Measurements from ENCODE around the gene GFRA1. TPM values are rescaled to one million over a fixed set of nuclear protein-coding genes. Genes with fewer than 3 reads are reported as not detected.

Gene GFRA1, protein sequence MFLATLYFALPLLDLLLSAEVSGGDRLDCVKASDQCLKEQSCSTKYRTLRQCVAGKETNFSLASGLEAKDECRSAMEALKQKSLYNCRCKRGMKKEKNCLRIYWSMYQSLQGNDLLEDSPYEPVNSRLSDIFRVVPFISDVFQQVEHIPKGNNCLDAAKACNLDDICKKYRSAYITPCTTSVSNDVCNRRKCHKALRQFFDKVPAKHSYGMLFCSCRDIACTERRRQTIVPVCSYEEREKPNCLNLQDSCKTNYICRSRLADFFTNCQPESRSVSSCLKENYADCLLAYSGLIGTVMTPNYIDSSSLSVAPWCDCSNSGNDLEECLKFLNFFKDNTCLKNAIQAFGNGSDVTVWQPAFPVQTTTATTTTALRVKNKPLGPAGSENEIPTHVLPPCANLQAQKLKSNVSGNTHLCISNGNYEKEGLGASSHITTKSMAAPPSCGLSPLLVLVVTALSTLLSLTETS
- total RNA-seq (not detected), total RNA-seq (0 to 0.38 (median 0) reads per million in 172 experiments)
- polyA plus RNA-seq (2013, experiment 1 of 2): not detected
- 0.87 TPM for polyA plus RNA-seq (2013, experiment 2 of 2)

DNA sequence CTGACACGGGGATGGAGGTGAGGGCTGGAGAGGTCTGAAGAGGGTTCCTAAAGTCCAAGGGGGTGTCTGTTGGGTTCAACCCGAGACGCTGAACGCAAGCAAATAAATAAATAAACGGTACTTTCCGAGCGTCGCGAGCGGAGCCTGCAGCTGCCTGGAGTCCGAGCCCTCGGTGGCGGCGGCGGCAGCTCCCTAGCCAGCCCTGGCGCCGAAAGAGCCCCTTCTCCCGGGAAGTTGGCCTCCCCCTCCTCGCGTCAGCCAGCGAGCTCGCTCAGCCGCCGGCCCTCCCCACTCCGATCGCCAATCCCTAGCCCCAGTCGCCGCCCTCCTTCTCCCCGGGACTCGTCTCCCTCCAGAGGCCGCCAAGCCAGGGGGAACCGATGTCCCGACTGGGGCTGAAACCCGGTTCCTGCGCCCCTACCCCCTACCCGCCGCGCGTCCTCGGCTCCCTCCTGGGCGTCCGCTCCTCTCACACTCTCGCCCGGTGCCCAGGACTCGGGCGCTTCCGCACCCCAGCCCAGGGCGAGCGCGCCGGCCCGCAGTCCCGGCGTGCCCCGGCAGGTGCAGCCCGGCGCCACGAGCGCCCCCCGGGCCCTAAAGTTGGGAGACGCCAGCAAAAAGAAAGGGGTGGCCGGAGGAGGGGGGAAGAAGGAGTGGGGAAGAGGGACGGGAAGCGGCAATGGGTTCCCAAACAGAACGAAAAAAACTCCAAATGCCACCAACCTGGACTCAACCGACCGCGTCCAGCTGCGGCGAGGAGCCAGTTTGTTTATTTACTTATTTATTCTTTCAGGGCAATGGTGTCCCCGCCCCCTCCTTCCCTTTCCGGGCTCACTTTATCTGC, at the start of gene GFRA1:
Gene GFRA1, minus strand, starts transcription at position 767 of the 844 bp plus-strand sequence. CDS start 1,177 bp downstream, outside the sequence.
- CTCF ChIA-PET: no interaction called here
- H3K27ac Mint-ChIP-seq: no peak within 1 kb of the TSS
- peaks cover 26 to 55% of the 10 kb centered on the region in 2 experiments for H3K27me3 ChIP-seq (ENCODE audit: control insufficient read depth in 1 of 2, insufficient read depth in 2 of 2, low read length in 2 of 2)
- H3K4me3 Mint-ChIP-seq: no peak within 1 kb of the TSS
- H3K36me3 Mint-ChIP-seq (ENCODE audit: low read depth): no peaks in the 10 kb centered on the region
- TF ChIP-seq, protein P1, sequence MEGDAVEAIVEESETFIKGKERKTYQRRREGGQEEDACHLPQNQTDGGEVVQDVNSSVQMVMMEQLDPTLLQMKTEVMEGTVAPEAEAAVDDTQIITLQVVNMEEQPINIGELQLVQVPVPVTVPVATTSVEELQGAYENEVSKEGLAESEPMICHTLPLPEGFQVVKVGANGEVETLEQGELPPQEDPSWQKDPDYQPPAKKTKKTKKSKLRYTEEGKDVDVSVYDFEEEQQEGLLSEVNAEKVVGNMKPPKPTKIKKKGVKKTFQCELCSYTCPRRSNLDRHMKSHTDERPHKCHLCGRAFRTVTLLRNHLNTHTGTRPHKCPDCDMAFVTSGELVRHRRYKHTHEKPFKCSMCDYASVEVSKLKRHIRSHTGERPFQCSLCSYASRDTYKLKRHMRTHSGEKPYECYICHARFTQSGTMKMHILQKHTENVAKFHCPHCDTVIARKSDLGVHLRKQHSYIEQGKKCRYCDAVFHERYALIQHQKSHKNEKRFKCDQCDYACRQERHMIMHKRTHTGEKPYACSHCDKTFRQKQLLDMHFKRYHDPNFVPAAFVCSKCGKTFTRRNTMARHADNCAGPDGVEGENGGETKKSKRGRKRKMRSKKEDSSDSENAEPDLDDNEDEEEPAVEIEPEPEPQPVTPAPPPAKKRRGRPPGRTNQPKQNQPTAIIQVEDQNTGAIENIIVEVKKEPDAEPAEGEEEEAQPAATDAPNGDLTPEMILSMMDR (IDR thresholded peaks at IDR 0.05): no peak
- peaks cover 0 to 42% of the 10 kb centered on the region in 2 experiments for H3K9me3 ChIP-seq (ENCODE audit: control insufficient read depth in 1 of 2, insufficient read depth in 1 of 2, low read length in 2 of 2)
- H3K4me1 Mint-ChIP-seq (ENCODE audit: low read depth): peaks cover 7% of the 10 kb centered on the region
- POLR2A ChIA-PET: no interaction called here
- no peaks in the 10 kb centered on the region for H3K36me3 ChIP-seq (ENCODE audit: insufficient read depth, low read length)
- intact Hi-C loops (cut with DNase I, micrococcal nuclease): no loop called here
- DNase-seq (no peak), ATAC-seq (ENCODE audit: poor library complexity) (no peak)
- peaks cover 64% of the 10 kb centered on the region for H3K27me3 Mint-ChIP-seq
- no peaks in the 10 kb centered on the region for H3K9me3 Mint-ChIP-seq
- H3K4me1 ChIP-seq (ENCODE audit: insufficient read depth, low read length): no peaks in the 10 kb centered on the region
- no peak within 1 kb of the TSS for H3K4me3 ChIP-seq (ENCODE audit: low read length)
- no peak within 1 kb of the TSS for H3K27ac ChIP-seq (ENCODE audit: low read depth in 1 of 2, low read length in 2 of 2)

DNA sequence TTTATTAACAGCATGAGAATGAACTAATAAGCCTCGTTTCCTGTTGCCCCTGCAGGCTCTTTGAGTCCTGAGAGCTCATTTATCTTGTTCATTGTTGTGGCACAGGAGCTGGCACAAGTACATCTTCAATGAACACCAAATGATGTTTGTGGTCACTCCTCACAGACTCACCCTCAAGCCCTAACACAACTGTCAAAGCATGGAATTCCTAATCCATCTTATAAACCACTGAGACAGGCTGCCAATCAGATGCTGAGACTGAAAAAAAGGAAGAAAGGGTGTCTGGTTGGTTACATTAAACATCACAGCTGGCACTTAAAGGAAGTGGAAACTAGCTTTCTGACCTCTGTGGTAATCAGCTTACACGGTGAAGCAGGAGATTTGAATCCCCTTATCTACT, 43.5 kb upstream of the GFRA1 start:
- no peak overlapping the region for H3K27ac Mint-ChIP-seq
- no peaks in the 10 kb centered on the region for H3K27me3 Mint-ChIP-seq
- H3K4me1 Mint-ChIP-seq (ENCODE audit: low read depth): peaks cover 8% of the 10 kb centered on the region
- Histone ChIP-seq H3K27me3 (ENCODE audit: control insufficient read depth in 1 of 2, insufficient read depth in 2 of 2, low read length in 2 of 2) (no peaks in the 10 kb centered on the region), H3K4me3 (ENCODE audit: low read length) (no peak overlapping the region), H3K4me1 (ENCODE audit: insufficient read depth, low read length) (no peaks in the 10 kb centered on the region), H3K9me3 (ENCODE audit: control insufficient read depth in 1 of 2, insufficient read depth in 1 of 2, low read length in 2 of 2) (no peaks in the 10 kb centered on the region), H3K27ac (ENCODE audit: low read depth in 1 of 2, low read length in 2 of 2) (no peak overlapping the region), H3K36me3 (ENCODE audit: insufficient read depth, low read length) (no peaks in the 10 kb centered on the region)
- no peaks in the 10 kb centered on the region for H3K9me3 Mint-ChIP-seq
- TF ChIP-seq, protein P1 (IDR thresholded peaks at IDR 0.05): no peak
- intact Hi-C loops (cut with DNase I, micrococcal nuclease): no loop called here
- ChIA-PET POLR2A (no interaction called here), CTCF (no interaction called here)
- ATAC-seq (ENCODE audit: poor library complexity) (no peak), DNase-seq (no peak)
- no peak overlapping the region for H3K4me3 Mint-ChIP-seq
- H3K36me3 Mint-ChIP-seq (ENCODE audit: low read depth): no peaks in the 10 kb centered on the region

DNA sequence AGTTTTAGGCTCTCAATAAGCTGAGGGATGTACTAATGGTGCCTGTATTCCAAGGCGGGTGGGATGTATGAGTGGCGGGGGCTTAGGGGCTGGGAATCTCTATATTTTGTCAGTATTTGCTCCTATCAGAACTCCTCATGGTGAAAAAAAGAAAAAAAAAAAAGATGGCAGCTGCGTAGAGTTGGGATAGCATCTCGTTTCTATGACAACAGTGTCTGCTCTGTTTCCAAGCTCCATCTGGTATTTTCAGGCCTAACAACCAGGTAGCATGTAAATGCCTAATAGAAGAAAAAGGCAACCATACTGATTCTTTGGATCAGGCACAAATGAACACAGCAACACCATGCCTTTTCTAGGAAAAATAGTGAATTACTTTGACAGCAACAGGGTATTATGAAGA, 39.5 kb upstream of the GFRA1 start:
- Histone ChIP-seq H3K4me1 (ENCODE audit: insufficient read depth, low read length) (no peaks in the 10 kb centered on the region), H3K27me3 (ENCODE audit: control insufficient read depth in 1 of 2, insufficient read depth in 2 of 2, low read length in 2 of 2) (no peaks in the 10 kb centered on the region), H3K4me3 (ENCODE audit: low read length) (no peak overlapping the region), H3K36me3 (ENCODE audit: insufficient read depth, low read length) (no peaks in the 10 kb centered on the region), H3K27ac (ENCODE audit: low read depth in 1 of 2, low read length in 2 of 2) (no peak overlapping the region), H3K9me3 (ENCODE audit: control insufficient read depth in 1 of 2, insufficient read depth in 1 of 2, low read length in 2 of 2) (no peaks in the 10 kb centered on the region)
- intact Hi-C loops (cut with DNase I, micrococcal nuclease): no loop called here
- peaks cover 8% of the 10 kb centered on the region for H3K4me1 Mint-ChIP-seq (ENCODE audit: low read depth)
- no peaks in the 10 kb centered on the region for H3K9me3 Mint-ChIP-seq
- no peak for ATAC-seq (ENCODE audit: poor library complexity)
- H3K36me3 Mint-ChIP-seq (ENCODE audit: low read depth): no peaks in the 10 kb centered on the region
- H3K27ac Mint-ChIP-seq: no peak overlapping the region
- TF ChIP-seq, protein P1 (IDR thresholded peaks at IDR 0.05): no peak
- no peak overlapping the region for H3K4me3 Mint-ChIP-seq
- ChIA-PET CTCF (no interaction called here), POLR2A (no interaction called here)
- no peaks in the 10 kb centered on the region for H3K27me3 Mint-ChIP-seq
- DNase-seq: no peak
